Peyer's patch (tissue), 4 donors: ENCODE data around the gene DCC. TPM values are rescaled to one million over a fixed set of nuclear protein-coding genes. Genes with fewer than 3 reads are reported as not detected.

Experiments used
- DNase-seq, 3 donors: peaks; one replicate each; pipeline ENCODE4 v3.0.0-alpha.2; 2017 to 2019
- H3K27ac ChIP-seq, 4 donors: fragments of 200-600 bp; sonication (generic); one replicate each; pipeline ENCODE4 v1.5.1; 2016 to 2019
- H3K27me3 ChIP-seq, 2 donors: fragments of 200-600 bp; sonication (generic); one replicate each; pipeline ENCODE4 v1.5.1; 2019
- H3K36me3 ChIP-seq, 3 donors: fragments of 200-600 bp; sonication (generic); one replicate each; pipeline ENCODE4 v1.5.1; 2016 to 2019
- H3K4me1 ChIP-seq, 4 donors: fragments of 200-600 bp; sonication (generic); one replicate each; pipeline ENCODE4 v1.5.1; 2016 to 2019
- H3K4me3 ChIP-seq, 4 donors: fragments of 200-600 bp; sonication (generic); 1 replicate in 3 of 4; 2 replicates in 1 of 4; pipeline ENCODE4 v1.5.1; 2016 to 2019; ENCODE audit warnings: mild to moderate bottlenecking in 1 of 4
- H3K9me3 ChIP-seq, 4 donors: fragments of 200-600 bp; sonication (generic); one replicate each; pipeline ENCODE4 v1.5.1; 2016 to 2019; ENCODE audit warnings: mild to moderate bottlenecking in 1 of 4
- POLR2A ChIP-seq, 2 donors: fragments of 450-650 bp; IDR thresholded peaks; one replicate each; pipeline ENCODE4 v1.5.1; 2017; ENCODE audit warnings: antibody characterized with exemption in 2 of 2, mild to moderate bottlenecking in 2 of 2, moderate library complexity in 2 of 2
- total RNA-seq, 4 donors: library from RNA; depleted of rRNA; stranded (reverse); fragments of >200 nt; gene quantifications; one replicate each; pipeline ENCODE4 v1.1.0, GENCODE V29; 2016
- TF ChIP-seq, protein P1 (sequence below), 6 experiments: fragments of 450-650 bp in 4 of 6; fragments of 200-600 bp in 2 of 6; sonication (generic) in 1 of 6; IDR thresholded peaks; one replicate each; pipeline ENCODE4 v1.5.1; 2017 to 2019; ENCODE audit warnings: antibody characterized with exemption in 6 of 6, mild to moderate bottlenecking in 3 of 6, moderate library complexity in 1 of 6

The DCC gene
- total RNA-seq, 4 donors from 2014 or later = 0.13 TPM; not detected in 3

DNA sequence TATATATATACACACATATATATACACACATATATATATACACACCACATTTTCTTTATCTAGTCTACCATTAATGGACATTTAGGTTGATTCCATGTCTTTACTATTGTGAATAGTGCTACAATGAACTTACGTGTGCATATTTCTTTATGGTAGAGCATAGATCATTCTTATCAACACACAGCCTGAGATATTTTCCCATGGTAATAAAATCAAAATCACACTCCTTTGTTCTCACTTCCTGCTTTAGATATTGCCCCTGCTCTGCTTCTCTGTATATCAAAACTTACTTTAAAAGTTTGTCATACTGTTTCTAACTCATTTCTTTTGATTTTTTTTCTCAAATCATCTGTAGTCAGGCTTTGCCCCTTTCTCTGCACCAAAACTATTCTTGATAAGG lies 119.9 kb downstream of the DCC start:
- TF ChIP-seq, protein P1, sequence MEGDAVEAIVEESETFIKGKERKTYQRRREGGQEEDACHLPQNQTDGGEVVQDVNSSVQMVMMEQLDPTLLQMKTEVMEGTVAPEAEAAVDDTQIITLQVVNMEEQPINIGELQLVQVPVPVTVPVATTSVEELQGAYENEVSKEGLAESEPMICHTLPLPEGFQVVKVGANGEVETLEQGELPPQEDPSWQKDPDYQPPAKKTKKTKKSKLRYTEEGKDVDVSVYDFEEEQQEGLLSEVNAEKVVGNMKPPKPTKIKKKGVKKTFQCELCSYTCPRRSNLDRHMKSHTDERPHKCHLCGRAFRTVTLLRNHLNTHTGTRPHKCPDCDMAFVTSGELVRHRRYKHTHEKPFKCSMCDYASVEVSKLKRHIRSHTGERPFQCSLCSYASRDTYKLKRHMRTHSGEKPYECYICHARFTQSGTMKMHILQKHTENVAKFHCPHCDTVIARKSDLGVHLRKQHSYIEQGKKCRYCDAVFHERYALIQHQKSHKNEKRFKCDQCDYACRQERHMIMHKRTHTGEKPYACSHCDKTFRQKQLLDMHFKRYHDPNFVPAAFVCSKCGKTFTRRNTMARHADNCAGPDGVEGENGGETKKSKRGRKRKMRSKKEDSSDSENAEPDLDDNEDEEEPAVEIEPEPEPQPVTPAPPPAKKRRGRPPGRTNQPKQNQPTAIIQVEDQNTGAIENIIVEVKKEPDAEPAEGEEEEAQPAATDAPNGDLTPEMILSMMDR (IDR thresholded peaks at IDR 0.05) = no peak
- no peak for TF ChIP-seq POLR2A (IDR thresholded peaks at IDR 0.05)

DNA sequence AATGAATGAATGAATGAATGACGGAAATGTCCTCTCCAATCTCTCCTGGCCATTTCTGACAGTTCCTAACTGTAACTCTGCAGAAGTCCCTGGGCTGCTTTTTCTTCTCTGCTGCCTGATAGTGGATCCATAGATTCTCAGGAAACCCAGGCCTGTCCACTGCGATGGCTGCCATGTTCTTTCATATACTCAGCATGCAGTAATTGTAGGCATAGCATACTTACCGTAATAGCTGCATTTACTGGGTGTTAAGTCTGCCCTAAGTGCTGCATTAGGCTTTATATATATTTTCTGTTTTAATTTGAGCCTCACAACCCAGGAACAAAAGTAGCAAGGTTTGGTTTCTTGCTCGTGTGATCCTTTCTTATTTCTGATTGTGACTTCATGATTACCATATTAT lies 122.9 kb downstream of the DCC start:
- no peak for TF ChIP-seq POLR2A (IDR thresholded peaks at IDR 0.05)
- TF ChIP-seq, protein P1 (IDR thresholded peaks at IDR 0.05) = no peak
- no peaks in the 10 kb centered on the region for H3K27me3 ChIP-seq

More for the DNA sequence above, 119.9 kb downstream of the DCC start:
- Histone ChIP-seq H3K9me3 (no peaks in the 10 kb centered on the region), H3K36me3 (no peaks in the 10 kb centered on the region), H3K27ac (no peak overlapping the region), H3K4me1 (no peaks in the 10 kb centered on the region), H3K4me3 (no peak overlapping the region), H3K27me3 (no peaks in the 10 kb centered on the region)
- no peak for DNase-seq

DNA sequence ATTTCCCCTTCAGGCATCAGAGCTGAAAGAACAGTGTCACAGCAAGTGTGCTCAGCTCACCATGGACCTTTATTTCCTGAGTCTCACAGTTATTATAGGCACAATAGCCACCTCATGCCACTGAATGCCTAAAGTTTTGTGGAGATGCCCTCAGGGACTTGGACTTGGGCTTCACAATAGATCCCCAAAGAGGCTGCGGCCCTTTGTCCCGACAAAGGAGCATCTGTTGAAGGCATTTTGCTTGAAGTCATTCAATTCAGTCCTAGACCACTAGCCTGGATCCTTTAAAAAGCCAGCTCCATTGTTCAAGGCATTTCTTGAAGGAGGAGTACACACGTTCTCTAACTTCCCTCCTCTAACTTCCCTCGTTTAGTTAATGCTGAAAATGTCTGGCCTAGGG lies 125.4 kb downstream of the DCC start:
- TF ChIP-seq, protein P1 (IDR thresholded peaks at IDR 0.05) = no peak
- TF ChIP-seq POLR2A (IDR thresholded peaks at IDR 0.05) = no peak
- Histone ChIP-seq H3K27me3 (no peaks in the 10 kb centered on the region), H3K36me3 (no peaks in the 10 kb centered on the region), H3K4me1 (no peaks in the 10 kb centered on the region), H3K4me3 (no peak overlapping the region), H3K27ac (no peak overlapping the region), H3K9me3 (no peaks in the 10 kb centered on the region)
- no peak for DNase-seq

More for the DNA sequence above, 122.9 kb downstream of the DCC start:
- Histone ChIP-seq H3K4me3 (no peak overlapping the region), H3K36me3 (no peaks in the 10 kb centered on the region), H3K27ac (no peak overlapping the region), H3K4me1 (no peaks in the 10 kb centered on the region), H3K9me3 (no peaks in the 10 kb centered on the region)
- no peak for DNase-seq

DNA sequence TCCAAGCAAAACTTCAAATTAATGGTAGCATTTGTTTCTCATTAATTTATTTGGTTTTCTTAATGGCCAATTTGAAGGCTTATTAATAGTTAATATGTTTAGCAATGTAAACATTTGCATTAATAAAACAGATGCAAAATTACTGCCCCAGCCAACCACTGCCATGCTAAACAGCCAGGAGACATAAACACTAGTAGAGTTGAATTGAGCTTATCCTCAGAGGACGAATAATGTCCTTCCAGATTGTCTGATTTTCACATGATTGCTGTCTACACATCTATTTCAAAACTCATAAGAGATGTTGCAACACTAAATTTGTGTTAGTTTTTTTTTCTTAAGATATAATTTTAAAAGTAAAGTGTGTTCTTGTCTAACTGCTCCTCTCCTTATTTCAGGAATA lies 128.5 kb downstream of the DCC start:
- DNase-seq = no peak
- H3K27me3 ChIP-seq = no peaks in the 10 kb centered on the region
- TF ChIP-seq, protein P1 (IDR thresholded peaks at IDR 0.05) = no peak
- no peak for TF ChIP-seq POLR2A (IDR thresholded peaks at IDR 0.05)
- no peak overlapping the region for H3K27ac ChIP-seq
- no peaks in the 10 kb centered on the region for H3K4me1 ChIP-seq
- H3K36me3 ChIP-seq = no peaks in the 10 kb centered on the region
- H3K9me3 ChIP-seq = peaks cover 0 to 3% (median 0%) of the 10 kb centered on the region in 4 donors
- no peak overlapping the region for H3K4me3 ChIP-seq

DNA sequence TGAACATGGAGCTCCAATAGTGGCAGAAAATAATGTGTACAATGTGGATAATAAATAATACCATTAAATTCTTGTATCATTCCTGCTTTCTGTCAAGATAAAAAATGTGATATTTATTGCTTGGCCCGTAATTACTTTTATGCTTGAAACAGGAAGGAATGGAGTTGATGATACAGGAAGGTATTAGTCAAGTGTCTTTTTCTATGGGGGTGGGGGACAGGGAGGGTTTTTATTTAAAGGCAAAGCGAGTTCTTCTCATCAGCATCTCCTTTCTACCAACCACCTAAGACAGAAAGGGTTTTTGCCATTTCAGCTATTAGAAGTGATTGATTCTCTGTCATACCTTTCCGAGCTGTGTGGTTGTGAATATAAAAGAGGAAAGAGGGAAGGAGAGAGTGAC lies 135.3 kb downstream of the DCC start:
- no peak for DNase-seq
- no peaks in the 10 kb centered on the region for H3K36me3 ChIP-seq
- TF ChIP-seq, protein P1 (IDR thresholded peaks at IDR 0.05) = no peak
- no peak for TF ChIP-seq POLR2A (IDR thresholded peaks at IDR 0.05)
- no peak overlapping the region for H3K4me3 ChIP-seq
- H3K9me3 ChIP-seq = peaks cover 0 to 3% (median 0%) of the 10 kb centered on the region in 4 donors
- H3K27me3 ChIP-seq = no peaks in the 10 kb centered on the region
- H3K4me1 ChIP-seq = no peaks in the 10 kb centered on the region
- no peak overlapping the region for H3K27ac ChIP-seq

DNA sequence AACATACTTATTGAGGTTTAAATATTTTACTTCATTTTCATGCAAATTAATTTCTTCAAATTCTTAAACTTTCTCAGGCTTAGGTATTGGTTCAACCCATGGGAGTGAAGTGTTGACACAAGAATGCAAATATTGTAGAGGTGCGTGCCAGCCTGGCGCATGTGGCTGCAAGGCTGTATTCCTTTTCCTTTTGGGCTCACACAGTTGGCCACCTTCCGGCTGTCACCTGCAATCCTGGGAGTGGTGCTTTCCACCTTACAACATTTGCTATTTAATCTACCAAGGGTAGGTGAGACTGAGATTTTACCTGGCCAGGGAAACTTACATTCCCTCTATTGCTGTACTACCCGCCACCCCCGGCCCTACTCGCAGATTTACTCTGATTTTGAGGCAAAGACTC lies 141.1 kb downstream of the DCC start:
- H3K36me3 ChIP-seq = no peaks in the 10 kb centered on the region
- H3K27ac ChIP-seq = no peak overlapping the region
- TF ChIP-seq POLR2A (IDR thresholded peaks at IDR 0.05) = no peak
- TF ChIP-seq, protein P1 (IDR thresholded peaks at IDR 0.05) = no peak
- DNase-seq = no peak
- no peaks in the 10 kb centered on the region for H3K4me1 ChIP-seq
- no peaks in the 10 kb centered on the region for H3K27me3 ChIP-seq
- H3K4me3 ChIP-seq = no peak overlapping the region
- no peaks in the 10 kb centered on the region for H3K9me3 ChIP-seq
